Panc1 (cell line): Measurements from ENCODE around the gene SETD3. TPM values are rescaled to one million over a fixed set of nuclear protein-coding genes. Genes with fewer than 3 reads are reported as not detected.

Experiments
- ATAC-seq: fragments of 200-7000 bp; cut with Tn5 transposase; 2 replicates; pipeline ENCODE4 v1.9.1; 2020; ENCODE audit warnings: mild to moderate bottlenecking, moderate library complexity
- BruUV-seq: library from RNA; stranded (reverse); fragments of 400-500 nt; replicated peaks from 2 replicates; lab custom pipeline; 2021; lab: Mats Ljungman, UMichigan
- CTCF ChIA-PET: fragments of 300-600 bp; sonication (Branson Sonifier 250); formaldehyde crosslinking; loops from one replicate; lab custom pipeline; 2022; ENCODE audit warnings: antibody characterized with exemption; lab: Charles Lee
- POLR2A ChIA-PET: fragments of 300-600 bp; sonication (Branson Sonifier 250); formaldehyde crosslinking; loops from one replicate; lab custom pipeline; 2022; ENCODE audit warnings: antibody characterized with exemption; lab: Charles Lee
- DNase-seq: peaks from one replicate; pipeline ENCODE4 v3.0.0-alpha.2; 2010; ENCODE audit warnings: low read depth, low spot score
- H3K27ac ChIP-seq: 2 replicates; pipeline ENCODE4 v1.5.1; 2011; ENCODE audit warnings: mild to moderate bottlenecking, low read length, inconsistent platforms
- H3K27me3 ChIP-seq: fragments of 200-500 bp; sonication (Bioruptor generic); 2 replicates; pipeline ENCODE4 v1.6.0; 2014; ENCODE audit warnings: low read length, inconsistent platforms; ENCODE audit not compliant: control insufficient read depth, insufficient read depth
- H3K36me3 ChIP-seq: fragments of 200-500 bp; sonication (Bioruptor generic); 2 replicates; pipeline ENCODE4 v1.5.1; 2014; ENCODE audit warnings: inconsistent platforms, mild to moderate bottlenecking, low read length, moderate library complexity; ENCODE audit not compliant: control insufficient read depth, insufficient read depth
- H3K4me1 ChIP-seq: 2 replicates; pipeline ENCODE4 v1.5.1; 2011; ENCODE audit warnings: inconsistent platforms, mild to moderate bottlenecking, low read length, moderate library complexity; ENCODE audit not compliant: control insufficient read depth, insufficient read depth
- H3K4me3 ChIP-seq, 2 experiments: 2 replicates each; pipeline ENCODE4 v1.5.1; 2011 to 2012; ENCODE audit warnings: low read depth in 2 of 2, low read length in 2 of 2, mild to moderate bottlenecking in 2 of 2, inconsistent platforms in 1 of 2, moderate library complexity in 1 of 2
- H3K9me3 ChIP-seq: fragments of 200-500 bp; sonication (Bioruptor generic); 2 replicates; pipeline ENCODE4 v1.5.1; 2014; ENCODE audit warnings: low read depth, mild to moderate bottlenecking, inconsistent platforms, low read length, moderate library complexity; ENCODE audit not compliant: control insufficient read depth, insufficient read depth
- POLR2AphosphoS5 ChIP-seq: IDR thresholded peaks from 2 replicates; pipeline ENCODE4 v1.6.1; 2012; ENCODE audit warnings: mild to moderate bottlenecking, low read depth, low read length, moderate library complexity
- SIN3A ChIP-seq: IDR thresholded peaks from 2 replicates; pipeline ENCODE4 v1.6.1; 2012; ENCODE audit warnings: low read depth, mild to moderate bottlenecking, low read length, moderate library complexity, borderline replicate concordance; ENCODE audit not compliant: insufficient read depth
- TCF7L2 ChIP-seq: IDR thresholded peaks from 2 replicates; pipeline ENCODE4 v1.6.1; 2011; ENCODE audit warnings: mild to moderate bottlenecking, low read depth, low read length, inconsistent platforms
- in situ Hi-C: cut with HindIII; loops from 2 replicates; pipeline ENCODE4 v1.10.0; 2016; ENCODE audit warnings: low sequenced_read_pairs, low pct_unique_long_range_greater_than_20kb
- intact Hi-C: fragments of 100-400 bp; cut with micrococcal nuclease; formaldehyde crosslinking; loops from one replicate; pipeline ENCODE4 v1.10.0; 2022; ENCODE audit not compliant: unreplicated experiment
- total RNA-seq: library from RNA; stranded (reverse); gene quantifications from one replicate; pipeline ENCODE4 v1.2.1, GENCODE V29; 2021; ENCODE audit not compliant: unreplicated experiment
- TF ChIP-seq, protein P1 (sequence below), 2 experiments: IDR thresholded peaks; 2 replicates each; pipeline ENCODE4 v1.6.1; 2011 to 2012; ENCODE audit warnings: low read depth in 2 of 2, control low read depth in 1 of 2, low read length in 1 of 2, mild to moderate bottlenecking in 1 of 2, moderate library complexity in 1 of 2; ENCODE audit not compliant: insufficient read depth in 1 of 2
- TF ChIP-seq, protein P2 (sequence below): fragments of 450-650 bp; IDR thresholded peaks from 2 replicates; pipeline ENCODE4 v1.5.1; 2017; ENCODE audit warnings: mild to moderate bottlenecking

SETD3 gene
- total RNA-seq, 1 experiment from 2014 or later: 51.1 TPM

DNA sequence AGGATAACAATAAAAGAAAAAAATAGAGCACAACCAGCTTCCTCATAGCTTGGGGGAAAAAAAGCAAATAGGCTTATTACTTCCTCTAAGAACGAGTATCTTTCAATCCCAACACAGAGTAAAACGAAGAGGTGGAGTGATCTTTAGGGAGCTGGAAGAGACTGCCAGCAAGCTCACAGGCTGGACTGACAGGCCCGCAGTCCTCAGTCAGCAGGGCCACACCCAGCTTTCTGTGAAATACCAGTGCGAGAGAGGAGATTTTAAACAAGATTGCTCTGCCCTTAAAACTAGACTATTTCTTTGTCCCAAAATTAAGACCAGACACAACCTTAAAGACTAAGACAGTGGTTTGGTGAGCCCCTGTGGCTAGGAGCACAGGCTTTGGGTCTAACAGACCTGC lies 32.9 kb downstream of the SETD3 start:
- Histone ChIP-seq H3K27ac (no peak overlapping the region), H3K4me1 (no peaks in the 10 kb centered on the region), H3K36me3 (no peaks in the 10 kb centered on the region; the same call in none of the 2 replicates), H3K4me3 (no peak overlapping the region), H3K27me3 (no peaks in the 10 kb centered on the region), H3K9me3 (no peaks in the 10 kb centered on the region)
- in situ Hi-C loops (no loop called here), intact Hi-C loops (no loop called here)
- BruUV-seq: no TSS peak
- ATAC-seq: no peak
- POLR2A ChIA-PET: no interaction called here
- no peak for TF ChIP-seq TCF7L2
- TF ChIP-seq, protein P1, sequence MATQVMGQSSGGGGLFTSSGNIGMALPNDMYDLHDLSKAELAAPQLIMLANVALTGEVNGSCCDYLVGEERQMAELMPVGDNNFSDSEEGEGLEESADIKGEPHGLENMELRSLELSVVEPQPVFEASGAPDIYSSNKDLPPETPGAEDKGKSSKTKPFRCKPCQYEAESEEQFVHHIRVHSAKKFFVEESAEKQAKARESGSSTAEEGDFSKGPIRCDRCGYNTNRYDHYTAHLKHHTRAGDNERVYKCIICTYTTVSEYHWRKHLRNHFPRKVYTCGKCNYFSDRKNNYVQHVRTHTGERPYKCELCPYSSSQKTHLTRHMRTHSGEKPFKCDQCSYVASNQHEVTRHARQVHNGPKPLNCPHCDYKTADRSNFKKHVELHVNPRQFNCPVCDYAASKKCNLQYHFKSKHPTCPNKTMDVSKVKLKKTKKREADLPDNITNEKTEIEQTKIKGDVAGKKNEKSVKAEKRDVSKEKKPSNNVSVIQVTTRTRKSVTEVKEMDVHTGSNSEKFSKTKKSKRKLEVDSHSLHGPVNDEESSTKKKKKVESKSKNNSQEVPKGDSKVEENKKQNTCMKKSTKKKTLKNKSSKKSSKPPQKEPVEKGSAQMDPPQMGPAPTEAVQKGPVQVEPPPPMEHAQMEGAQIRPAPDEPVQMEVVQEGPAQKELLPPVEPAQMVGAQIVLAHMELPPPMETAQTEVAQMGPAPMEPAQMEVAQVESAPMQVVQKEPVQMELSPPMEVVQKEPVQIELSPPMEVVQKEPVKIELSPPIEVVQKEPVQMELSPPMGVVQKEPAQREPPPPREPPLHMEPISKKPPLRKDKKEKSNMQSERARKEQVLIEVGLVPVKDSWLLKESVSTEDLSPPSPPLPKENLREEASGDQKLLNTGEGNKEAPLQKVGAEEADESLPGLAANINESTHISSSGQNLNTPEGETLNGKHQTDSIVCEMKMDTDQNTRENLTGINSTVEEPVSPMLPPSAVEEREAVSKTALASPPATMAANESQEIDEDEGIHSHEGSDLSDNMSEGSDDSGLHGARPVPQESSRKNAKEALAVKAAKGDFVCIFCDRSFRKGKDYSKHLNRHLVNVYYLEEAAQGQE (IDR thresholded peaks at IDR 0.05; ENCODE audit: insufficient read depth in 1 of 2, low read depth in 2 of 2, low read length in 1 of 2): no peak
- no peak for TF ChIP-seq SIN3A
- TF ChIP-seq POLR2AphosphoS5: no peak
- DNase-seq: no peak
- CTCF ChIA-PET: no interaction called here

DNA sequence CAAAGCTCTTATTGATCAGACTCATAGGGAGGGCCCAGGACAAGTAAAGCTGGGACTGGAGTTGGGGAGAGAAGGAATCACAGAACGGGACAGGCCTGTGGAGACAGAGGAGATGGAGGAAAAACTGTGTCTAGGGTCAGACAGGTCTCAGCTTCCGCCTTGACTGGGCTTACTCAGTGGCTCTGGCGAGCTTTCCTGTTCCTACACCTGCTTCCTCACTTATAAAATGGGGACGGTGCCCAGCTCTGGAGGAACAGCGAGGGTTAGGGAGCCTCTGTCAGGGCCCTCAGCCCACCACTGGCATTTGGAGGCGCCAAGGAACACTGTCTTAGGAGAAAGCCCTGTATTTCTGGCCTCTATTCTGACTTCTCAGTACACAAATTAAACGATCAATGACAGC lies 34.7 kb downstream of the SETD3 start:
- TF ChIP-seq, protein P2, sequence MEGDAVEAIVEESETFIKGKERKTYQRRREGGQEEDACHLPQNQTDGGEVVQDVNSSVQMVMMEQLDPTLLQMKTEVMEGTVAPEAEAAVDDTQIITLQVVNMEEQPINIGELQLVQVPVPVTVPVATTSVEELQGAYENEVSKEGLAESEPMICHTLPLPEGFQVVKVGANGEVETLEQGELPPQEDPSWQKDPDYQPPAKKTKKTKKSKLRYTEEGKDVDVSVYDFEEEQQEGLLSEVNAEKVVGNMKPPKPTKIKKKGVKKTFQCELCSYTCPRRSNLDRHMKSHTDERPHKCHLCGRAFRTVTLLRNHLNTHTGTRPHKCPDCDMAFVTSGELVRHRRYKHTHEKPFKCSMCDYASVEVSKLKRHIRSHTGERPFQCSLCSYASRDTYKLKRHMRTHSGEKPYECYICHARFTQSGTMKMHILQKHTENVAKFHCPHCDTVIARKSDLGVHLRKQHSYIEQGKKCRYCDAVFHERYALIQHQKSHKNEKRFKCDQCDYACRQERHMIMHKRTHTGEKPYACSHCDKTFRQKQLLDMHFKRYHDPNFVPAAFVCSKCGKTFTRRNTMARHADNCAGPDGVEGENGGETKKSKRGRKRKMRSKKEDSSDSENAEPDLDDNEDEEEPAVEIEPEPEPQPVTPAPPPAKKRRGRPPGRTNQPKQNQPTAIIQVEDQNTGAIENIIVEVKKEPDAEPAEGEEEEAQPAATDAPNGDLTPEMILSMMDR: no peak
- no peak for TF ChIP-seq POLR2AphosphoS5
- no peak for TF ChIP-seq TCF7L2
- TF ChIP-seq, protein P1 (IDR thresholded peaks at IDR 0.05; ENCODE audit: insufficient read depth in 1 of 2, low read depth in 2 of 2, low read length in 1 of 2): no peak
- TF ChIP-seq SIN3A: no peak
- DNase-seq: no peak
- no peaks in the 10 kb centered on the region for H3K4me1 ChIP-seq
- H3K9me3 ChIP-seq: no peaks in the 10 kb centered on the region
- no peaks in the 10 kb centered on the region for H3K27me3 ChIP-seq
- intact Hi-C loops: no loop called here
- no peaks in the 10 kb centered on the region; the same call in none of the 2 replicates for H3K36me3 ChIP-seq
- no peak overlapping the region for H3K4me3 ChIP-seq
- no TSS peak for BruUV-seq
- in situ Hi-C loops: no loop called here
- ChIA-PET CTCF (no interaction called here), POLR2A (no interaction called here)
- no peak overlapping the region for H3K27ac ChIP-seq
- no peak for ATAC-seq
